ENCODE data around the gene DAW1.

DAW1 gene

GRCh38 chr2:227862741-227863588 is 8.5 kb upstream of the DAW1 start:
- DNase-seq = no peak

- DNase-seq = no peak
These were observed 7.2 kb upstream of the DAW1 start for GRCh38 chr2:227864161-227864756.

- no peak for DNase-seq
These were observed 6.1 kb upstream of the DAW1 start for GRCh38 chr2:227865291-227865690.

- DNase-seq = no peak
These were observed 4.0 kb upstream of the DAW1 start for GRCh38 chr2:227867386-227867785.

- no peak for DNase-seq
These were observed 589 bp upstream of the DAW1 start for GRCh38 chr2:227870710-227871374.

GRCh38 chr2:227872676-227873075 is 1.2 kb downstream of the DAW1 start:
- DNase-seq = no peak

GRCh38 chr2:227876300-227876801 is 4.9 kb downstream of the DAW1 start:
- no peak for DNase-seq

GRCh38 chr2:227877421-227878310 is 6.2 kb downstream of the DAW1 start:
- DNase-seq = no peak

GRCh38 chr2:227880460-227880859 is 9.0 kb downstream of the DAW1 start:
- DNase-seq = no peak

GRCh38 chr2:227881866-227882517 is 10.6 kb downstream of the DAW1 start:
- DNase-seq = no peak

- DNase-seq = peak; percentile 51
These were observed 13.1 kb downstream of the DAW1 start for GRCh38 chr2:227884511-227884947.

- no peak for DNase-seq
These were observed 14.7 kb downstream of the DAW1 start for GRCh38 chr2:227886149-227886548.

- no peak for DNase-seq
These were observed 16.9 kb downstream of the DAW1 start for GRCh38 chr2:227888289-227888688.

GRCh38 chr2:227889336-227889735 is 17.9 kb downstream of the DAW1 start:
- DNase-seq = no peak

- DNase-seq = peak; percentile 47
These were observed 19.2 kb downstream of the DAW1 start for GRCh38 chr2:227890495-227891079.

GRCh38 chr2:227891673-227892072 is 20.2 kb downstream of the DAW1 start:
- DNase-seq = no peak

- no peak for DNase-seq
These were observed 31.9 kb downstream of the DAW1 start for GRCh38 chr2:227903381-227903780.

- no peak for DNase-seq
These were observed 35.6 kb downstream of the DAW1 start for GRCh38 chr2:227906991-227907390.

GRCh38 chr2:227908266-227909054 is 37.0 kb downstream of the DAW1 start:
- DNase-seq = no peak

GRCh38 chr2:227914362-227914761 is 42.9 kb downstream of the DAW1 start:
- no peak for DNase-seq

- DNase-seq = no peak
These were observed 50.2 kb downstream of the DAW1 start for GRCh38 chr2:227921648-227922047.
